Measurements from ENCODE around the gene ARMC8.
A peak's percentile ranks its signal among the peaks of the same experiment; 100 is the strongest.

ARMC8 gene

GRCh38 chr3:138188013-138188730 is 1.1 kb downstream of the ARMC8 start:
- peak overlapping the region; percentile 97 for H3K27ac ChIP-seq (replicated peaks)
- H3K4me3 ChIP-seq (replicated peaks; ENCODE audit: insufficient read depth, low read length), result peak overlapping the region; percentile 92
- no peak for DNase-seq (ENCODE audit: low read depth in 1 of 2, low spot score in 1 of 2)
- TF ChIP-seq GABPA (IDR thresholded peaks at IDR 0.05; ENCODE audit: low read depth) (no peak), POLR2AphosphoS5 (IDR thresholded peaks at IDR 0.05; ENCODE audit: low read depth) (no peak), SPI1 (IDR thresholded peaks at IDR 0.05; ENCODE audit: borderline replicate concordance, low read depth) (no peak), CTCF (IDR thresholded peaks at IDR 0.05; ENCODE audit: insufficient read depth, low read length) (no peak), REST (IDR thresholded peaks at IDR 0.05; ENCODE audit: insufficient replicate concordance, low read depth) (no peak)
- no peaks in the 10 kb centered on the region for H3K27me3 ChIP-seq (ENCODE audit: insufficient read depth, poor library complexity, severe bottlenecking)

- H3K27me3 ChIP-seq (ENCODE audit: insufficient read depth, poor library complexity, severe bottlenecking), result no peaks in the 10 kb centered on the region
- no peak for DNase-seq (ENCODE audit: low read depth in 1 of 2, low spot score in 1 of 2)
- no peak for TF ChIP-seq GABPA (IDR thresholded peaks at IDR 0.05; ENCODE audit: low read depth)
- no peak for TF ChIP-seq CTCF (IDR thresholded peaks at IDR 0.05; ENCODE audit: insufficient read depth, low read length)
- TF ChIP-seq REST (IDR thresholded peaks at IDR 0.05; ENCODE audit: insufficient replicate concordance, low read depth), result no peak
- TF ChIP-seq SPI1 (IDR thresholded peaks at IDR 0.05; ENCODE audit: borderline replicate concordance, low read depth), result no peak
- TF ChIP-seq POLR2AphosphoS5 (IDR thresholded peaks at IDR 0.05; ENCODE audit: low read depth), result no peak
- H3K27ac ChIP-seq (replicated peaks), result no peak overlapping the region
- H3K4me3 ChIP-seq (replicated peaks; ENCODE audit: insufficient read depth, low read length), result no peak overlapping the region
Observed at GRCh38 chr3:138195481-138195880, 8.4 kb downstream of the ARMC8 start.

GRCh38 chr3:138196023-138196422 is 8.9 kb downstream of the ARMC8 start:
- no peak for DNase-seq (ENCODE audit: low read depth in 1 of 2, low spot score in 1 of 2)
- Histone ChIP-seq H3K27ac (replicated peaks) (no peak overlapping the region), H3K27me3 (ENCODE audit: insufficient read depth, poor library complexity, severe bottlenecking) (no peaks in the 10 kb centered on the region), H3K4me3 (replicated peaks; ENCODE audit: insufficient read depth, low read length) (no peak overlapping the region)
- TF ChIP-seq CTCF (IDR thresholded peaks at IDR 0.05; ENCODE audit: insufficient read depth, low read length) (no peak), SPI1 (IDR thresholded peaks at IDR 0.05; ENCODE audit: borderline replicate concordance, low read depth) (no peak), POLR2AphosphoS5 (IDR thresholded peaks at IDR 0.05; ENCODE audit: low read depth) (no peak)

GRCh38 chr3:138197058-138197457 is 10.0 kb downstream of the ARMC8 start:
- DNase-seq (ENCODE audit: low read depth in 1 of 2, low spot score in 1 of 2), result peak in 1 of 2 experiments; percentile 44
- no peak overlapping the region for H3K4me3 ChIP-seq (replicated peaks; ENCODE audit: insufficient read depth, low read length)
- H3K27me3 ChIP-seq (ENCODE audit: insufficient read depth, poor library complexity, severe bottlenecking), result no peaks in the 10 kb centered on the region
- no peak overlapping the region for H3K27ac ChIP-seq (replicated peaks)
- TF ChIP-seq POLR2AphosphoS5 (IDR thresholded peaks at IDR 0.05; ENCODE audit: low read depth) (no peak), REST (IDR thresholded peaks at IDR 0.05; ENCODE audit: insufficient replicate concordance, low read depth) (peak; percentile 98)

Measured in HL-60 (cell line).